GM21390 (cell line): ENCODE data around the gene NTF4.
"Not testable (repeated sequence)": the region's sequence is repeated elsewhere in the genome, so short reads cannot be mapped to it uniquely, and the experiment has no call there.

Source experiments
- ATAC-seq: cut with Tn5 transposase; IDR thresholded peaks from one replicate; pipeline ENCODE4 v1.9.1; 2021; ENCODE audit not compliant: unreplicated experiment

NTF4 gene

GRCh38 chr19:49091391-49092038 lies 26.9 kb upstream of the NTF4 start:
- ATAC-seq, result no peak

- ATAC-seq, result no peak
Measured at GRCh38 chr19:49086296-49086695, 21.7 kb upstream of the NTF4 start.

- ATAC-seq, result no peak
Measured at GRCh38 chr19:49085868-49086232, 21.2 kb upstream of the NTF4 start.

GRCh38 chr19:49085020-49085867 lies 20.6 kb upstream of the NTF4 start, which contains the start of gene SNRNP70:
Gene SNRNP70, plus strand, starts transcription at chr19:49085451. Its CDS starts 964 bp downstream, at chr19:49086415.
- ATAC-seq, result peak; percentile 76

- ATAC-seq, result no peak
Measured at GRCh38 chr19:49084206-49085019, 19.8 kb upstream of the NTF4 start.

- ATAC-seq, result no peak
Measured at GRCh38 chr19:49081273-49081672, 16.7 kb upstream of the NTF4 start.

- ATAC-seq, result no peak
Measured at GRCh38 chr19:49080392-49080791, 15.8 kb upstream of the NTF4 start.

GRCh38 chr19:49074869-49075268 lies 10.3 kb upstream of the NTF4 start:
- ATAC-seq, result not testable (repeated sequence)

- no peak for ATAC-seq
Measured at GRCh38 chr19:49073514-49074378, 9.1 kb upstream of the NTF4 start.

GRCh38 chr19:49071860-49072547 lies 7.4 kb upstream of the NTF4 start:
- no peak for ATAC-seq

GRCh38 chr19:49070416-49070815 lies 5.8 kb upstream of the NTF4 start:
- ATAC-seq, result no peak

GRCh38 chr19:49069026-49069425 lies 4.4 kb upstream of the NTF4 start:
- no peak for ATAC-seq

- no peak for ATAC-seq
Measured at GRCh38 chr19:49067554-49067953, 2.9 kb upstream of the NTF4 start.

- no peak for ATAC-seq
Measured at GRCh38 chr19:49065905-49066512, 1.4 kb upstream of the NTF4 start.

GRCh38 chr19:49064029-49064629 lies 489 bp downstream of the NTF4 start:
- ATAC-seq, result no peak

- ATAC-seq, result no peak
Measured at GRCh38 chr19:49061445-49061844, 3.2 kb downstream of the NTF4 start.

GRCh38 chr19:49061000-49061399 lies 3.6 kb downstream of the NTF4 start:
- ATAC-seq, result no peak

- no peak for ATAC-seq
Measured at GRCh38 chr19:49059053-49059452, 5.6 kb downstream of the NTF4 start.

GRCh38 chr19:49058562-49058961 lies 6.1 kb downstream of the NTF4 start:
- no peak for ATAC-seq
